HL-60 (cell line): ENCODE results near the gene DNAJB1.
A peak's percentile ranks its signal among the peaks of the same experiment; 100 is the strongest.

Source experiments
- DNase-seq, 2 experiments: peaks; one replicate each; pipeline ENCODE4 v3.0.0-alpha.2; 2010 to 2020; ENCODE audit warnings: low read depth in 1 of 2, low spot score in 1 of 2
- H3K27ac ChIP-seq: fragments of 250-450 bp; sonication (Bioruptor Pico); replicated peaks from 2 replicates; pipeline ENCODE4 v1.5.1; 2020; ENCODE audit warnings: mild to moderate bottlenecking, moderate library complexity
- H3K27me3 ChIP-seq: fragments of 250-450 bp; sonication (Bioruptor Pico); 2 replicates; pipeline ENCODE4 v1.5.1; 2021; ENCODE audit warnings: mild to moderate bottlenecking, moderate library complexity; ENCODE audit not compliant: insufficient read depth, poor library complexity, severe bottlenecking
- H3K4me3 ChIP-seq: replicated peaks from 2 replicates; pipeline ENCODE4 v1.5.1; 2011; ENCODE audit warnings: mild to moderate bottlenecking, control low read depth, low read length; ENCODE audit not compliant: insufficient read depth
- CTCF ChIP-seq: IDR thresholded peaks from one replicate; pipeline ENCODE4 v1.5.1; 2011; ENCODE audit warnings: low read length, control low read depth, inconsistent platforms; ENCODE audit not compliant: insufficient read depth
- GABPA ChIP-seq: IDR thresholded peaks from 2 replicates; pipeline ENCODE4 v1.6.1; 2012; ENCODE audit warnings: low read depth
- POLR2AphosphoS5 ChIP-seq: IDR thresholded peaks from 2 replicates; pipeline ENCODE4 v1.6.1; 2012; ENCODE audit warnings: low read depth
- REST ChIP-seq: IDR thresholded peaks from 2 replicates; pipeline ENCODE4 v1.6.1; 2012; ENCODE audit warnings: low read depth; ENCODE audit not compliant: insufficient replicate concordance
- SPI1 ChIP-seq: IDR thresholded peaks from 2 replicates; pipeline ENCODE4 v1.6.1; 2012; ENCODE audit warnings: low read depth, mild to moderate bottlenecking, borderline replicate concordance

DNAJB1 gene

GRCh38 chr19:14502334-14503092, 15.7 kb downstream of the DNAJB1 start:
- TF ChIP-seq CTCF, result no peak
- no peak for TF ChIP-seq REST
- no peak for TF ChIP-seq POLR2AphosphoS5
- no peak for TF ChIP-seq SPI1
- no peak for TF ChIP-seq GABPA
- no peak overlapping the region for H3K27ac ChIP-seq
- no peaks in the 10 kb centered on the region for H3K27me3 ChIP-seq
- DNase-seq, result no peak
- H3K4me3 ChIP-seq, result no peak overlapping the region

GRCh38 chr19:14497228-14497921, 20.8 kb downstream of the DNAJB1 start:
- H3K27me3 ChIP-seq, result no peaks in the 10 kb centered on the region
- H3K27ac ChIP-seq, result no peak overlapping the region
- H3K4me3 ChIP-seq, result no peak overlapping the region
- TF ChIP-seq SPI1 (peak; percentile 29; the same call in 1 of the 2 replicates), CTCF (no peak), GABPA (no peak)
- DNase-seq, result no peak

- no peak overlapping the region for H3K27ac ChIP-seq
- no peaks in the 10 kb centered on the region for H3K27me3 ChIP-seq
- DNase-seq, result no peak
- TF ChIP-seq REST, result no peak
- TF ChIP-seq CTCF, result no peak
- no peak for TF ChIP-seq SPI1
- no peak for TF ChIP-seq POLR2AphosphoS5
- no peak for TF ChIP-seq GABPA
- H3K4me3 ChIP-seq, result no peak overlapping the region
Observed at GRCh38 chr19:14496834-14497227, 21.4 kb downstream of the DNAJB1 start.
